CD4-positive, alpha-beta T cell treated with Interleukin-4 for 1 hour (primary cell): Measurements from ENCODE around the gene PUM2.
A peak's percentile ranks its signal among the peaks of the same experiment; 100 is the strongest.
"Not testable (repeated sequence)": the region's sequence is repeated elsewhere in the genome, so short reads cannot be mapped to it uniquely, and the experiment has no call there.

Source experiments
- DNase-seq, 2 donors: peaks; one replicate each; pipeline ENCODE4 v3.0.0-alpha.2; 2020 to 2022

PUM2 gene

GRCh38 chr2:20288642-20289340, 61.9 kb downstream of the PUM2 start:
- DNase-seq = no peak

GRCh38 chr2:20282916-20283592, 67.6 kb downstream of the PUM2 start:
- no peak for DNase-seq

- DNase-seq = no peak
These were observed 68.8 kb downstream of the PUM2 start for GRCh38 chr2:20281876-20282275.

- DNase-seq = no peak
These were observed 77.6 kb downstream of the PUM2 start for GRCh38 chr2:20273042-20273441.

GRCh38 chr2:20268317-20268716, 82.3 kb downstream of the PUM2 start:
- DNase-seq = not testable (repeated sequence)

- DNase-seq = no peak
These were observed 83.1 kb downstream of the PUM2 start for GRCh38 chr2:20267529-20267928.

- DNase-seq = no peak
These were observed 86.0 kb downstream of the PUM2 start for GRCh38 chr2:20264629-20265028.

GRCh38 chr2:20257411-20257810, 93.2 kb downstream of the PUM2 start:
- no peak for DNase-seq

GRCh38 chr2:20254731-20255130, 95.9 kb downstream of the PUM2 start:
- DNase-seq = no peak

- no peak for DNase-seq
These were observed 100.2 kb downstream of the PUM2 start for GRCh38 chr2:20250436-20250835.

- no peak for DNase-seq
These were observed 101.5 kb downstream of the PUM2 start for GRCh38 chr2:20249170-20249569.

- no peak for DNase-seq
These were observed 103.6 kb downstream of the PUM2 start for GRCh38 chr2:20247084-20247483.

GRCh38 chr2:20243637-20244036, 107.0 kb downstream of the PUM2 start:
- not testable (repeated sequence) for DNase-seq

GRCh38 chr2:20242727-20243377, 107.8 kb downstream of the PUM2 start:
- no peak for DNase-seq

GRCh38 chr2:20241973-20242726, 108.5 kb downstream of the PUM2 start:
- peak in 1 of 2 donors; percentile 15 for DNase-seq

GRCh38 chr2:20240291-20240690, 110.4 kb downstream of the PUM2 start:
- DNase-seq = not testable (repeated sequence)

GRCh38 chr2:20236496-20236895, 114.1 kb downstream of the PUM2 start:
- no peak for DNase-seq

GRCh38 chr2:20235655-20236305, 114.9 kb downstream of the PUM2 start:
- DNase-seq = no peak

GRCh38 chr2:20234597-20234996, 116.0 kb downstream of the PUM2 start:
- DNase-seq = not testable (repeated sequence)

- no peak for DNase-seq
These were observed 117.8 kb downstream of the PUM2 start for GRCh38 chr2:20232837-20233207.

- DNase-seq = no peak
These were observed 119.0 kb downstream of the PUM2 start for GRCh38 chr2:20231598-20232026.

GRCh38 chr2:20231159-20231558, 119.5 kb downstream of the PUM2 start:
- DNase-seq = no peak

GRCh38 chr2:20230114-20230425, 120.6 kb downstream of the PUM2 start:
- no peak for DNase-seq
